GM12873 (cell line): Measurements from ENCODE around the gene DLG2.

ENCODE experiments used
- CTCF ChIP-seq: IDR thresholded peaks from 2 replicates; pipeline ENCODE4 v1.5.1; 2012; ENCODE audit warnings: low read depth, mild to moderate bottlenecking, moderate library complexity, low read length, control low read depth; ENCODE audit not compliant: insufficient read depth; ENCODE audit errors: missing control alignments

The DLG2 gene

GRCh38 chr11:84963240-84963639 is 663.9 kb downstream of the DLG2 start:
- TF ChIP-seq CTCF = no peak

GRCh38 chr11:84962018-84962417 is 665.1 kb downstream of the DLG2 start:
- TF ChIP-seq CTCF = no peak

- no peak for TF ChIP-seq CTCF
Observed at GRCh38 chr11:84958295-84958694, 668.8 kb downstream of the DLG2 start.

GRCh38 chr11:84950569-84951270 is 676.4 kb downstream of the DLG2 start:
- no peak for TF ChIP-seq CTCF

- no peak for TF ChIP-seq CTCF
Observed at GRCh38 chr11:84947970-84948580, 679.1 kb downstream of the DLG2 start.

- TF ChIP-seq CTCF = no peak
Observed at GRCh38 chr11:84947070-84947469, 680.1 kb downstream of the DLG2 start.

GRCh38 chr11:84930863-84931262 is 696.3 kb downstream of the DLG2 start:
- TF ChIP-seq CTCF = no peak
